ENCODE measurements around the gene CAPN10. TPM values are rescaled to one million over a fixed set of nuclear protein-coding genes. Genes with fewer than 3 reads are reported as not detected.

CAPN10 gene
- polyA plus RNA-seq, 2 of the 4 experiments (the other 2 are of a cell fraction): 8.4 to 15.8 TPM

DNA sequence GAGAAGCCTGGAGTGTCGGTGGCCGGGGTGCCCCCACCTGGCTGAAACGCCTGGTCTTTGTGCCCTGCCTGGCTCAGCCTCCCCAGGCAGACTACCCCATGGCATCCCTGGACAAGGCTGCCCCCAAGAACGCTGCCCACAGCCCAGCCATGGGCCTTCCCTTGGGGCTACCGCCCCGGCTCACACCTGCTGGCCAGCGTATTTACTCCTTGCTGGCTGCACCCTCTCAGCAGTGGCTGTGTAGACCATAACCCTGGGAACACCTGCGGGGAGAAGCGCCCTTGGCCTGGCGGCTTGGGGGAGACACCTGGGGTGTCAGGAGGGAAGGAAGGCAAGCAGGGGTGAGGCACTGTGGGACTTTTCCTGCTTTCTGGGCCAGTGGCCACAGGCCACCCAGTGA, 17.3 kb downstream of the CAPN10 start:
- no peak overlapping the region for H3K27ac ChIP-seq
- H3K4me3 ChIP-seq: no peak overlapping the region
- peaks cover 13% of the 10 kb centered on the region for H3K4me1 ChIP-seq
- FAIRE-seq (no peak), DNase-seq (ENCODE audit: low read depth in 1 of 2, low spot score in 1 of 2) (no peak), ATAC-seq (peak in 1 of 2 experiments; percentile 11; a peak in 3 of 6 replicates)
- no peaks in the 10 kb centered on the region for H3K9me3 ChIP-seq
- TF ChIP-seq, protein P1, sequence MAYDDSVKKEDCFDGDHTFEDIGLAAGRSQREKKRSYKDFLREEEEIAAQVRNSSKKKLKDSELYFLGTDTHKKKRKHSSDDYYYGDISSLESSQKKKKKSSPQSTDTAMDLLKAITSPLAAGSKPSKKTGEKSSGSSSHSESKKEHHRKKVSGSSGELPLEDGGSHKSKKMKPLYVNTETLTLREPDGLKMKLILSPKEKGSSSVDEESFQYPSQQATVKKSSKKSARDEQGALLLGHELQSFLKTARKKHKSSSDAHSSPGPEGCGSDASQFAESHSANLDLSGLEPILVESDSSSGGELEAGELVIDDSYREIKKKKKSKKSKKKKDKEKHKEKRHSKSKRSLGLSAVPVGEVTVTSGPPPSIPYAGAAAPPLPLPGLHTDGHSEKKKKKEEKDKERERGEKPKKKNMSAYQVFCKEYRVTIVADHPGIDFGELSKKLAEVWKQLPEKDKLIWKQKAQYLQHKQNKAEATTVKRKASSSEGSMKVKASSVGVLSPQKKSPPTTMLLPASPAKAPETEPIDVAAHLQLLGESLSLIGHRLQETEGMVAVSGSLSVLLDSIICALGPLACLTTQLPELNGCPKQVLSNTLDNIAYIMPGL (CRISPR knock-in tag; IDR thresholded peaks at IDR 0.05; ENCODE audit: borderline replicate concordance): no peak
- TF ChIP-seq MAFK (IDR thresholded peaks at IDR 0.05; ENCODE audit: partially characterized antibody) (no peak), NPAS2 (CRISPR knock-in tag; IDR thresholded peaks at IDR 0.05; ENCODE audit: borderline replicate concordance) (no peak)
- ChIA-PET CTCF (interaction anchor here (0.7 to 1.9 kb wide), 6 partner anchors 10 to 38 kb away, joined by 3 to 5 read pairs (median 3); no protein-coding TSS in a partner anchor), POLR2A (no interaction called here)
- WGBS (ENCODE audit: missing lambda C conversion rate): 88% methylated on average over 10 of the region's 10 CpGs
- no peak overlapping the region for H3K4me2 ChIP-seq

DNA sequence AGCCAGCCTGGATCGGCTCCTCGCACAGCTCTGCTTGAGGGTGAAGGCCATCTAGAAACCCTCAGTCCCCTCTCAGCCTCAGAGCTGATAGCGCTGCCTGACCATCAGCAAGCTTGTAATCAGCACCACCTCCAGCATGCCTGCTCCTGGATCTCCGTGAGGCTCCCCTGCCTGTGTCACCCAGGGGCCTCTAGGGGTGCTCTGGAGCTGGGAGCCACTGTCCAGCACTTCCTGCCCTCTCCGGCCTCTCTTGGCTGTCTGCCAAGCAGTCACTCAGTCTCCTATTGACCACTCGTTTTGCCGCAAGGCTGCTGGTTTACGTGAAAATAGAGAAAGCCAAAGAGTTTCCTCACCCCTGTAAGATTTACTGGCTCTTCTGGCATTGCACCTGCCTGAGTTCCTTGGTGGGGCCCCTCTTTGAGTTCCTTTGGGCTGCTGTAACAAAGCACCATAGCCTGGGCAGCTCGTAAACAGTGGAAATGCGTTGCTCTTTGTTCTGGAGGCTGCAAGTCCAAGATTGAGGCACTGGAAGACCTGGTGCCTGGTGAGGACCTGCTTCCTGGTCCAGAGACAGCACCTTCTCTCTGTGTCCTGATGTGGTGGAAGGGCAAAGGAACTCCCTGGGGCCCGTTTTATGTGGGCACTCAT, 17.9 kb downstream of the CAPN10 start:
- peak; percentile 65 to 68 for DNase-seq (ENCODE audit: low read depth in 1 of 2, low spot score in 1 of 2)
- TF ChIP-seq, protein P2, sequence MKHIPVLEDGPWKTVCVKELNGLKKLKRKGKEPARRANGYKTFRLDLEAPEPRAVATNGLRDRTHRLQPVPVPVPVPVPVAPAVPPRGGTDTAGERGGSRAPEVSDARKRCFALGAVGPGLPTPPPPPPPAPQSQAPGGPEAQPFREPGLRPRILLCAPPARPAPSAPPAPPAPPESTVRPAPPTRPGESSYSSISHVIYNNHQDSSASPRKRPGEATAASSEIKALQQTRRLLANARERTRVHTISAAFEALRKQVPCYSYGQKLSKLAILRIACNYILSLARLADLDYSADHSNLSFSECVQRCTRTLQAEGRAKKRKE (CRISPR knock-in tag; IDR thresholded peaks at IDR 0.05; ENCODE audit: low read depth): no peak
- TF ChIP-seq POLR2A (IDR thresholded peaks at IDR 0.05; ENCODE audit: low read length) (no peak), CEBPB (IDR thresholded peaks at IDR 0.05) (no peak), RFX5 (IDR thresholded peaks at IDR 0.05) (no peak), NR3C1 (IDR thresholded peaks at IDR 0.05) (no peak), NPAS2 (CRISPR knock-in tag; IDR thresholded peaks at IDR 0.05; ENCODE audit: borderline replicate concordance) (no peak), RAD21 (conservative IDR thresholded peaks at IDR 0.05 in 1 of 2, IDR thresholded peaks at IDR 0.05 in 1 of 2) (peak in 1 of 2 experiments; percentile 40; a peak in 2 of 5 replicates), MYC (IDR thresholded peaks at IDR 0.05; ENCODE audit: borderline replicate concordance, low read length) (no peak), ZNF302 (CRISPR knock-in tag; IDR thresholded peaks at IDR 0.05) (no peak), CHD4 (IDR thresholded peaks at IDR 0.05; ENCODE audit: borderline replicate concordance) (no peak)
- TF ChIP-seq, protein P3, sequence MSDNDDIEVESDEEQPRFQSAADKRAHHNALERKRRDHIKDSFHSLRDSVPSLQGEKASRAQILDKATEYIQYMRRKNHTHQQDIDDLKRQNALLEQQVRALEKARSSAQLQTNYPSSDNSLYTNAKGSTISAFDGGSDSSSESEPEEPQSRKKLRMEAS (IDR thresholded peaks at IDR 0.05): no peak
- TF ChIP-seq, protein P4, sequence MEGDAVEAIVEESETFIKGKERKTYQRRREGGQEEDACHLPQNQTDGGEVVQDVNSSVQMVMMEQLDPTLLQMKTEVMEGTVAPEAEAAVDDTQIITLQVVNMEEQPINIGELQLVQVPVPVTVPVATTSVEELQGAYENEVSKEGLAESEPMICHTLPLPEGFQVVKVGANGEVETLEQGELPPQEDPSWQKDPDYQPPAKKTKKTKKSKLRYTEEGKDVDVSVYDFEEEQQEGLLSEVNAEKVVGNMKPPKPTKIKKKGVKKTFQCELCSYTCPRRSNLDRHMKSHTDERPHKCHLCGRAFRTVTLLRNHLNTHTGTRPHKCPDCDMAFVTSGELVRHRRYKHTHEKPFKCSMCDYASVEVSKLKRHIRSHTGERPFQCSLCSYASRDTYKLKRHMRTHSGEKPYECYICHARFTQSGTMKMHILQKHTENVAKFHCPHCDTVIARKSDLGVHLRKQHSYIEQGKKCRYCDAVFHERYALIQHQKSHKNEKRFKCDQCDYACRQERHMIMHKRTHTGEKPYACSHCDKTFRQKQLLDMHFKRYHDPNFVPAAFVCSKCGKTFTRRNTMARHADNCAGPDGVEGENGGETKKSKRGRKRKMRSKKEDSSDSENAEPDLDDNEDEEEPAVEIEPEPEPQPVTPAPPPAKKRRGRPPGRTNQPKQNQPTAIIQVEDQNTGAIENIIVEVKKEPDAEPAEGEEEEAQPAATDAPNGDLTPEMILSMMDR (IDR thresholded peaks at IDR 0.05): peak; percentile 26; the same call in 2 of the 3 replicates
- TF ChIP-seq, protein P5, sequence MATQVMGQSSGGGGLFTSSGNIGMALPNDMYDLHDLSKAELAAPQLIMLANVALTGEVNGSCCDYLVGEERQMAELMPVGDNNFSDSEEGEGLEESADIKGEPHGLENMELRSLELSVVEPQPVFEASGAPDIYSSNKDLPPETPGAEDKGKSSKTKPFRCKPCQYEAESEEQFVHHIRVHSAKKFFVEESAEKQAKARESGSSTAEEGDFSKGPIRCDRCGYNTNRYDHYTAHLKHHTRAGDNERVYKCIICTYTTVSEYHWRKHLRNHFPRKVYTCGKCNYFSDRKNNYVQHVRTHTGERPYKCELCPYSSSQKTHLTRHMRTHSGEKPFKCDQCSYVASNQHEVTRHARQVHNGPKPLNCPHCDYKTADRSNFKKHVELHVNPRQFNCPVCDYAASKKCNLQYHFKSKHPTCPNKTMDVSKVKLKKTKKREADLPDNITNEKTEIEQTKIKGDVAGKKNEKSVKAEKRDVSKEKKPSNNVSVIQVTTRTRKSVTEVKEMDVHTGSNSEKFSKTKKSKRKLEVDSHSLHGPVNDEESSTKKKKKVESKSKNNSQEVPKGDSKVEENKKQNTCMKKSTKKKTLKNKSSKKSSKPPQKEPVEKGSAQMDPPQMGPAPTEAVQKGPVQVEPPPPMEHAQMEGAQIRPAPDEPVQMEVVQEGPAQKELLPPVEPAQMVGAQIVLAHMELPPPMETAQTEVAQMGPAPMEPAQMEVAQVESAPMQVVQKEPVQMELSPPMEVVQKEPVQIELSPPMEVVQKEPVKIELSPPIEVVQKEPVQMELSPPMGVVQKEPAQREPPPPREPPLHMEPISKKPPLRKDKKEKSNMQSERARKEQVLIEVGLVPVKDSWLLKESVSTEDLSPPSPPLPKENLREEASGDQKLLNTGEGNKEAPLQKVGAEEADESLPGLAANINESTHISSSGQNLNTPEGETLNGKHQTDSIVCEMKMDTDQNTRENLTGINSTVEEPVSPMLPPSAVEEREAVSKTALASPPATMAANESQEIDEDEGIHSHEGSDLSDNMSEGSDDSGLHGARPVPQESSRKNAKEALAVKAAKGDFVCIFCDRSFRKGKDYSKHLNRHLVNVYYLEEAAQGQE (IDR thresholded peaks at IDR 0.05): peak; percentile 63
- 62% methylated on average over 10 of the region's 11 CpGs for WGBS (ENCODE audit: missing lambda C conversion rate)
- POLR2A ChIA-PET: no interaction called here
- Histone ChIP-seq H3K4me3 (no peak overlapping the region), H3K9me3 (no peaks in the 10 kb centered on the region), H3K4me2 (no peak overlapping the region), H3K27ac (no peak overlapping the region), H3K4me1 (peaks cover 13% of the 10 kb centered on the region)
- peak; percentile 73 to 92 for ATAC-seq
- no peak for FAIRE-seq
- CTCF ChIA-PET: interaction anchor here (0.7 to 1.9 kb wide), 8 partner anchors 10 to 52 kb away, joined by 3 to 5 read pairs (median 3); no protein-coding TSS in a partner anchor
